Suprapubic skin (tissue), 4 donors: Measurements from ENCODE around the gene ENGASE. TPM values are rescaled to one million over a fixed set of nuclear protein-coding genes. Genes with fewer than 3 reads are reported as not detected.

Experiments used
- DNase-seq, 2 donors: peaks; one replicate each; pipeline ENCODE4 v3.0.0-alpha.2; 2019; ENCODE audit warnings: low spot score in 2 of 2
- H3K27ac ChIP-seq: fragments of 200-600 bp; sonication (generic); one replicate; pipeline ENCODE4 v1.5.1; 2019
- H3K27me3 ChIP-seq: fragments of 200-600 bp; sonication (generic); one replicate; pipeline ENCODE4 v1.5.1; 2019
- H3K36me3 ChIP-seq: fragments of 200-600 bp; sonication (generic); one replicate; pipeline ENCODE4 v1.5.1; 2019
- H3K4me1 ChIP-seq: fragments of 200-600 bp; sonication (generic); one replicate; pipeline ENCODE4 v1.5.1; 2019
- H3K4me3 ChIP-seq: fragments of 200-600 bp; sonication (generic); one replicate; pipeline ENCODE4 v1.5.1; 2019; ENCODE audit warnings: mild to moderate bottlenecking
- H3K9me3 ChIP-seq: fragments of 200-600 bp; sonication (generic); one replicate; pipeline ENCODE4 v1.5.1; 2019
- CTCF ChIP-seq, 2 donors: fragments of 200-600 bp in 1 of 2; fragments of 450-650 bp in 1 of 2; sonication (generic) in 1 of 2; IDR thresholded peaks; one replicate each; pipeline ENCODE4 v1.5.1; 2016 to 2019; ENCODE audit warnings: antibody characterized with exemption in 2 of 2, mild to moderate bottlenecking in 1 of 2, moderate library complexity in 1 of 2
- EP300 ChIP-seq: sonication (generic); formaldehyde crosslinking; IDR thresholded peaks from one replicate; pipeline ENCODE4 v1.6.1; 2017; ENCODE audit warnings: antibody characterized with exemption
- POLR2A ChIP-seq, 2 donors: fragments of 450-650 bp; IDR thresholded peaks; one replicate each; pipeline ENCODE4 v1.6.1; 2017; ENCODE audit warnings: antibody characterized with exemption in 2 of 2, mild to moderate bottlenecking in 2 of 2, moderate library complexity in 2 of 2
- POLR2AphosphoS5 ChIP-seq, 3 donors: sonication (generic); formaldehyde crosslinking; IDR thresholded peaks; one replicate each; pipeline ENCODE4 v1.6.1; 2017; ENCODE audit warnings: antibody characterized with exemption in 3 of 3
- WGBS: methylation state at CpG from one replicate; pipeline ENCODE4 v1.1.5; 2018; 5-methylcytosine and 5-hydroxymethylcytosine counted together
- total RNA-seq, 4 donors: library from RNA; depleted of rRNA; stranded (reverse); fragments of >200 nt; gene quantifications; one replicate each; pipeline ENCODE4 v1.1.0, GENCODE V29; 2016

The ENGASE gene
- total RNA-seq, 4 donors from 2014 or later, result 20.6 to 87.6 (median 38.4) TPM

- peaks cover 23% of the 10 kb centered on the region for H3K4me1 ChIP-seq
- WGBS, result 80% methylated on average over 12 of the region's 12 CpGs
- TF ChIP-seq EP300, result no peak
- TF ChIP-seq CTCF (IDR thresholded peaks at IDR 0.05), result no peak
- no peak for TF ChIP-seq POLR2AphosphoS5 (IDR thresholded peaks at IDR 0.05)
- no peak for TF ChIP-seq POLR2A (IDR thresholded peaks at IDR 0.05)
- no peaks in the 10 kb centered on the region for H3K27me3 ChIP-seq
- no peaks in the 10 kb centered on the region for H3K9me3 ChIP-seq
- H3K4me3 ChIP-seq, result no peak overlapping the region
- peaks cover 50% of the 10 kb centered on the region for H3K36me3 ChIP-seq
- no peak for DNase-seq
- no peak overlapping the region for H3K27ac ChIP-seq
These were observed 3.0 kb downstream of the ENGASE start for GRCh38 chr17:79077587-79077986.

GRCh38 chr17:79078476-79079190 is 4.0 kb downstream of the ENGASE start:
- Histone ChIP-seq H3K36me3 (peaks cover 60% of the 10 kb centered on the region), H3K27ac (no peak overlapping the region), H3K4me1 (peaks cover 22% of the 10 kb centered on the region), H3K4me3 (no peak overlapping the region), H3K27me3 (no peaks in the 10 kb centered on the region), H3K9me3 (no peaks in the 10 kb centered on the region)
- DNase-seq, result no peak
- TF ChIP-seq POLR2AphosphoS5 (IDR thresholded peaks at IDR 0.05), result no peak
- TF ChIP-seq EP300, result no peak
- TF ChIP-seq CTCF (IDR thresholded peaks at IDR 0.05), result no peak
- no peak for TF ChIP-seq POLR2A (IDR thresholded peaks at IDR 0.05)
- WGBS, result 93% methylated on average over 21 of the region's 21 CpGs

- TF ChIP-seq EP300 (no peak), CTCF (IDR thresholded peaks at IDR 0.05) (no peak), POLR2A (IDR thresholded peaks at IDR 0.05) (no peak), POLR2AphosphoS5 (IDR thresholded peaks at IDR 0.05) (no peak)
- no peaks in the 10 kb centered on the region for H3K27me3 ChIP-seq
- no peak overlapping the region for H3K27ac ChIP-seq
- no peaks in the 10 kb centered on the region for H3K9me3 ChIP-seq
- DNase-seq, result no peak
- 92% methylated on average over 19 of the region's 22 CpGs for WGBS
- no peak overlapping the region for H3K4me3 ChIP-seq
- peaks cover 15% of the 10 kb centered on the region for H3K4me1 ChIP-seq
- H3K36me3 ChIP-seq, result peaks cover 70% of the 10 kb centered on the region
These were observed 5.0 kb downstream of the ENGASE start for GRCh38 chr17:79079421-79080200.

GRCh38 chr17:79080349-79080748 is 5.7 kb downstream of the ENGASE start:
- 88% methylated on average over 17 of the region's 18 CpGs for WGBS
- no peak overlapping the region for H3K4me3 ChIP-seq
- no peak overlapping the region for H3K27ac ChIP-seq
- peaks cover 77% of the 10 kb centered on the region for H3K36me3 ChIP-seq
- no peaks in the 10 kb centered on the region for H3K9me3 ChIP-seq
- H3K4me1 ChIP-seq, result peaks cover 11% of the 10 kb centered on the region
- H3K27me3 ChIP-seq, result no peaks in the 10 kb centered on the region
- DNase-seq, result no peak
- no peak for TF ChIP-seq CTCF (IDR thresholded peaks at IDR 0.05)
- TF ChIP-seq POLR2AphosphoS5 (IDR thresholded peaks at IDR 0.05), result no peak
- TF ChIP-seq POLR2A (IDR thresholded peaks at IDR 0.05), result no peak
- TF ChIP-seq EP300, result no peak

- H3K9me3 ChIP-seq, result no peaks in the 10 kb centered on the region
- no peaks in the 10 kb centered on the region for H3K27me3 ChIP-seq
- WGBS, result 99% methylated on average over 16 of the region's 17 CpGs
- H3K4me1 ChIP-seq, result peaks cover 6% of the 10 kb centered on the region
- H3K4me3 ChIP-seq, result no peak overlapping the region
- no peak for DNase-seq
- peaks cover 82% of the 10 kb centered on the region for H3K36me3 ChIP-seq
- no peak overlapping the region for H3K27ac ChIP-seq
- no peak for TF ChIP-seq POLR2AphosphoS5 (IDR thresholded peaks at IDR 0.05)
- TF ChIP-seq CTCF (IDR thresholded peaks at IDR 0.05), result no peak
- no peak for TF ChIP-seq EP300
- no peak for TF ChIP-seq POLR2A (IDR thresholded peaks at IDR 0.05)
These were observed 6.2 kb downstream of the ENGASE start for GRCh38 chr17:79080761-79081290.
